HEK293T (cell line): Measurements from ENCODE around the gene NAPG.

Experiments used
- ARNT ChIP-seq: fragments of 450-650 bp; IDR thresholded peaks from 2 replicates; pipeline ENCODE4 v1.6.1; 2017; ENCODE audit warnings: mild to moderate bottlenecking
- BHLHE40 ChIP-seq: fragments of 450-650 bp; IDR thresholded peaks from 2 replicates; pipeline ENCODE4 v1.6.1; 2016; ENCODE audit warnings: mild to moderate bottlenecking, moderate library complexity, borderline replicate concordance
- ELF4 ChIP-seq: fragments of 450-650 bp; IDR thresholded peaks from 2 replicates; pipeline ENCODE4 v1.6.1; 2017; ENCODE audit warnings: antibody characterized with exemption
- FOXA1 ChIP-seq: fragments of 450-650 bp; IDR thresholded peaks from 2 replicates; pipeline ENCODE4 v1.6.1; 2016; ENCODE audit warnings: mild to moderate bottlenecking
- FOXM1 ChIP-seq: fragments of 450-650 bp; IDR thresholded peaks from 2 replicates; pipeline ENCODE4 v1.6.1; 2017; ENCODE audit warnings: mild to moderate bottlenecking, borderline replicate concordance
- HDGF ChIP-seq: fragments of 450-650 bp; IDR thresholded peaks from 2 replicates; pipeline ENCODE4 v1.6.1; 2017; ENCODE audit warnings: antibody characterized with exemption, borderline replicate concordance
- LEF1 ChIP-seq: fragments of 450-650 bp; IDR thresholded peaks from 2 replicates; pipeline ENCODE4 v1.6.1; 2017; ENCODE audit warnings: mild to moderate bottlenecking, borderline replicate concordance
- SP1 ChIP-seq: fragments of 450-650 bp; IDR thresholded peaks from 2 replicates; pipeline ENCODE4 v1.6.1; 2017
- TARDBP ChIP-seq: fragments of 450-650 bp; IDR thresholded peaks from 2 replicates; pipeline ENCODE4 v1.6.1; 2016

GRCh38 chr18:10590412-10590811, 64.6 kb downstream of the NAPG start:
- TF ChIP-seq FOXM1 = no peak
- no peak for TF ChIP-seq ELF4
- no peak for TF ChIP-seq BHLHE40
- TF ChIP-seq FOXA1 = no peak
- TF ChIP-seq TARDBP = no peak
- no peak for TF ChIP-seq ARNT
- no peak for TF ChIP-seq LEF1
- no peak for TF ChIP-seq SP1
- TF ChIP-seq HDGF = no peak
